Measurements from ENCODE around the gene WDR7.

WDR7 gene

DNA sequence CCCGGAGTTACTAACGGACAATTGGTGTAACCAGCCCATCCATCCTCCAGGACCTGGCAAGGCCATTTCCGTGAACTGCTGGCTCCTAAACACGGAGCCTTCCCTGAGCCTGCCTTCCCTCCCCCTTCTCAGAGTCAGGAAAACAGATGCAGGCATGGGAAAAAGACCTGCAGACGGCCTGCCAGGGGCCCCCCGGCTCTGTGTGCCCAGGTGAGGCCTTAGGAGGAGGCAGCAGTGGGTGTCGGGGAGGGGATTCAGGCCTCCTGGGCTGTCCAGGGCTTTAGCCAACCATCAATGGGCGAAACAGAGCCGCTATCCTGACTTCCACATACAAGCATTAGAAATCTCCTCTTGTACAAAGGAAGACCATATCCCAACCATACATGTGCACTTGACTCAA lies 427.5 kb downstream of the WDR7 start:
- no peak for DNase-seq (ENCODE audit: low read depth in 2 of 2)

GRCh38 chr18:57080479-57080878 lies 429.3 kb downstream of the WDR7 start:
- no peak for DNase-seq (ENCODE audit: low read depth in 2 of 2)

DNA sequence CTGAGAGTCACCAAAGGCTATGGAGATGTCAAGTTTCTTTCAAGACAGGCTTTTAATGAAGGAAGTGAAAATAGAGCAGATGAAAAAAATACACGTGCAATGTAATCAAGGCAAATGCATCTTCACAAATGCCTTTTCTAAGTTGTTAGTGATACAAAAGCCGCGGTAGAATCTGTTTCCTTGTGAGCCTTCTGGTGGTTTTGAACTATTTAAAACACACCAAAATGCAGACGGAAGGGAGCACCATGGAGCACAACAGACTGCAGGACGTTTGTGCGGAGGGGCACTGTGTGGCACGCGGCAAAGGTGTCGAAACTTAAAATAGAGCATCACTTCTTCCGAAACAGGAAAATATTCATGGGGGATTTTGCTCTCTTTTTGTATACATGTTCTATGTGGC lies 430.7 kb downstream of the WDR7 start:
- DNase-seq (ENCODE audit: low read depth in 2 of 2) = no peak

DNA sequence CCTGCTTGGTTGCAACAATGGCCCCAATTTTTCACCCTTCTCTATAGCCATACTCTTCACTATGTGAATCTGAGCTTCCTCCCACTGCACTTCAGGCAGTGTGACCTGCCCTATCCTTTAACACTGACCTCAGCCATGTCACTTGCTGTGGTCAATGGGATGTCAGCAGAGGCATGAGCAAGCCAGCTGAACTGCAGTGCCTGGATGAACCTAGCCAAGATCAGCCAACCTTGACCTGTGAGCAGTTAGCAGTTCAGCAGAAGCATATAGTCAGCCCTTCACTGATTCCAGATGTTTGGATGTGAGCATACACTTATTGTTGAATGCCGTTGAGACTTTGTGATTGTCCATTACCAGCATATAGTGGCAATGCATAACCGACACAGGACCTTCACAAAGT lies 432.3 kb downstream of the WDR7 start:
- no peak for DNase-seq (ENCODE audit: low read depth in 2 of 2)

- no peak for DNase-seq (ENCODE audit: low read depth in 2 of 2)
These were observed 433.4 kb downstream of the WDR7 start for GRCh38 chr18:57084331-57085271.

DNA sequence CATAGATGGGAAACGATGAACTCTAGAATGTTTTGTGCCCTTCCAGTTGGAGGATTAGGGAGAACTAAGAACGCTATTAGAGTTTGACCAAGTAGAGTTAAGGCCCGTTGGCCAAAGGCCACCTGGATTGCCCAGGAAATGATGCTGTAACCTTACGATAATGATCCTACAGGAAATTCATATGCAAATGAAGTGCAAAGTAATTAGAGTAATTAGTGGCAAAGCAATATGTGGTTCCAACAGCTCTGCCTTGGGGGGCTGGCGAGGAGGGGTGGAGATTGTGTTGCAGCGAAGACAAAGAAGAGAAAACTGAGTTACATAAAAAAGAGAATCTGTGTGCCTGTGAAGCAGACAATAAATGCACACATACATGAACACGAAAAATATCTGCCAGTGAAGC lies 434.2 kb downstream of the WDR7 start:
- DNase-seq (ENCODE audit: low read depth in 2 of 2) = no peak

GRCh38 chr18:57086163-57086562 lies 435.0 kb downstream of the WDR7 start:
- DNase-seq (ENCODE audit: low read depth in 2 of 2) = no peak

All from stimulated activated CD4-positive, alpha-beta T cell treated with anti-CD3 and anti-CD28 coated beads, Interleukin-1b, Interleukin-23, amount 100 ng/mL, for 1 hour (primary cell).